ENCODE results near the gene SNCA.
A peak's percentile ranks its signal among the peaks of the same experiment; 100 is the strongest.

Gene SNCA

GRCh38 chr4:89755220-89755619 lies 81.7 kb downstream of the SNCA start:
- DNase-seq (ENCODE audit: low spot score), result no peak
- TF ChIP-seq CTCF (conservative IDR thresholded peaks at IDR 0.05; ENCODE audit: low read depth), result no peak
- ChIA-PET POLR2A (ENCODE audit: low non-redundant PET) (no interaction called here), CTCF (interaction anchor here (0.7 kb wide), 1 partner anchor 627 kb away, joined by 3 read pairs; no protein-coding TSS in a partner anchor)
- no peak overlapping the region for H3K27ac ChIP-seq

GRCh38 chr4:89754531-89754930 lies 82.4 kb downstream of the SNCA start:
- DNase-seq (ENCODE audit: low spot score), result no peak
- H3K27ac ChIP-seq, result no peak overlapping the region
- TF ChIP-seq CTCF (conservative IDR thresholded peaks at IDR 0.05; ENCODE audit: low read depth), result no peak
- POLR2A ChIA-PET (ENCODE audit: low non-redundant PET), result no interaction called here
- CTCF ChIA-PET, result no interaction called here

GRCh38 chr4:89753601-89754066 lies 83.3 kb downstream of the SNCA start:
- CTCF ChIA-PET, result no interaction called here
- H3K27ac ChIP-seq, result peak overlapping the region; percentile 88
- POLR2A ChIA-PET (ENCODE audit: low non-redundant PET), result no interaction called here
- peak; percentile 82 for DNase-seq (ENCODE audit: low spot score)
- TF ChIP-seq CTCF (conservative IDR thresholded peaks at IDR 0.05; ENCODE audit: low read depth), result no peak

GRCh38 chr4:89752932-89753598 lies 83.9 kb downstream of the SNCA start:
- POLR2A ChIA-PET (ENCODE audit: low non-redundant PET), result no interaction called here

GRCh38 chr4:89751416-89751815 lies 85.5 kb downstream of the SNCA start:
- no peak for TF ChIP-seq CTCF (conservative IDR thresholded peaks at IDR 0.05; ENCODE audit: low read depth)
- CTCF ChIA-PET, result no interaction called here
- H3K27ac ChIP-seq, result no peak overlapping the region
- POLR2A ChIA-PET (ENCODE audit: low non-redundant PET), result no interaction called here
- DNase-seq (ENCODE audit: low spot score), result no peak

More at GRCh38 chr4:89752932-89753598, 83.9 kb downstream of the SNCA start:
- CTCF ChIA-PET, result no interaction called here
- DNase-seq (ENCODE audit: low spot score), result peak; percentile 16
- no peak for TF ChIP-seq CTCF (conservative IDR thresholded peaks at IDR 0.05; ENCODE audit: low read depth)
- peak overlapping the region; percentile 88 for H3K27ac ChIP-seq

GRCh38 chr4:89746377-89746776 lies 90.6 kb downstream of the SNCA start:
- ChIA-PET CTCF (no interaction called here), POLR2A (ENCODE audit: low non-redundant PET) (no interaction called here)
- no peak for DNase-seq (ENCODE audit: low spot score)
- no peak for TF ChIP-seq CTCF (conservative IDR thresholded peaks at IDR 0.05; ENCODE audit: low read depth)
- H3K27ac ChIP-seq, result no peak overlapping the region
